HepG2 (cell line): ENCODE data around the gene HTRA2. TPM values are rescaled to one million over a fixed set of nuclear protein-coding genes. Genes with fewer than 3 reads are reported as not detected.

ENCODE experiments used
- ATF1 ChIP-seq: IDR thresholded peaks from 2 replicates; pipeline ENCODE4 v1.6.1; 2016; ENCODE audit warnings: mild to moderate bottlenecking, control low read depth
- BHLHE40 ChIP-seq: IDR thresholded peaks from 2 replicates; pipeline ENCODE4 v1.6.1; 2011; ENCODE audit warnings: low read length, improper control_type of control experiment
- CCDC6 ChIP-seq: sonication (generic); formaldehyde crosslinking; IDR thresholded peaks from 2 replicates; pipeline ENCODE4 v1.8.1; 2022; ENCODE audit warnings: mild to moderate bottlenecking, missing genetic modification reagents, moderate library complexity
- CEBPB ChIP-seq: IDR thresholded peaks from 2 replicates; pipeline ENCODE4 v1.6.1; 2011; ENCODE audit warnings: low read depth, low read length, improper control_type of control experiment, borderline replicate concordance
- CENPX ChIP-seq: sonication (generic); formaldehyde crosslinking; IDR thresholded peaks from 2 replicates; pipeline ENCODE4 v1.9.0; 2021; ENCODE audit warnings: mild to moderate bottlenecking, missing genetic modification reagents, moderate library complexity
- GATAD1 ChIP-seq: IDR thresholded peaks from 2 replicates; pipeline ENCODE4 v1.6.1; 2016; ENCODE audit warnings: missing genetic modification reagents, missing compliant biosample characterization
- HNRNPL ChIP-seq: fragments of 200-400 bp; formaldehyde crosslinking; IDR thresholded peaks from 2 replicates; pipeline ENCODE4 v1.6.1; 2017; ENCODE audit warnings: mild to moderate bottlenecking, low read depth, low read length
- KDM3A ChIP-seq: IDR thresholded peaks from 2 replicates; pipeline ENCODE4 v1.6.1; 2018; ENCODE audit warnings: low read depth, missing compliant biosample characterization
- NFE2L2 ChIP-seq: fragments of 150-350 bp; IDR thresholded peaks from 2 replicates; pipeline ENCODE4 v1.6.1; 2014; ENCODE audit warnings: low read length
- ONECUT2 ChIP-seq: sonication (generic); formaldehyde crosslinking; IDR thresholded peaks from 2 replicates; pipeline ENCODE4 v1.4.0; 2020; ENCODE audit warnings: missing genetic modification reagents
- PHF5A ChIP-seq: IDR thresholded peaks from one replicate; pipeline ENCODE4 v1.6.1; 2018; ENCODE audit warnings: low read depth, missing genetic modification reagents; ENCODE audit not compliant: unreplicated experiment
- RFXANK ChIP-seq: IDR thresholded peaks from 2 replicates; pipeline ENCODE4 v1.6.1; 2016
- SETDB1 ChIP-seq: sonication (generic); formaldehyde crosslinking; IDR thresholded peaks from 2 replicates; pipeline ENCODE4 v1.5.1; 2020; ENCODE audit warnings: missing genetic modification reagents, mild to moderate bottlenecking, borderline replicate concordance
- SOX5 ChIP-seq: IDR thresholded peaks from 2 replicates; pipeline ENCODE4 v1.6.1; 2016; ENCODE audit warnings: borderline replicate concordance
- SYNCRIP ChIP-seq: fragments of 200-400 bp; formaldehyde crosslinking; IDR thresholded peaks from 2 replicates; pipeline ENCODE4 v1.6.1; 2018; ENCODE audit warnings: mild to moderate bottlenecking, low read depth, low read length; ENCODE audit not compliant: insufficient read depth
- ZC3H13 ChIP-seq: sonication (generic); formaldehyde crosslinking; IDR thresholded peaks from 2 replicates; pipeline ENCODE4 v1.8.1; 2023; ENCODE audit warnings: mild to moderate bottlenecking, missing genetic modification reagents, moderate library complexity
- ZNF136 ChIP-seq: sonication (generic); formaldehyde crosslinking; IDR thresholded peaks from 2 replicates; pipeline ENCODE4 v1.8.1; 2022; ENCODE audit warnings: low read depth, mild to moderate bottlenecking, moderate library complexity, missing genetic modification reagents
- ZNF180 ChIP-seq: sonication (generic); formaldehyde crosslinking; IDR thresholded peaks from 2 replicates; pipeline ENCODE4 v1.4.0; 2020; ENCODE audit warnings: low read depth, missing genetic modification reagents, borderline replicate concordance
- ZNF546 ChIP-seq: sonication (generic); formaldehyde crosslinking; conservative IDR thresholded peaks from 2 replicates; pipeline ENCODE4 v1.8.1; 2023; ENCODE audit warnings: mild to moderate bottlenecking, missing genetic modification reagents
- ZNF709 ChIP-seq: sonication (generic); formaldehyde crosslinking; IDR thresholded peaks from 2 replicates; pipeline ENCODE4 v1.5.0; 2020; ENCODE audit warnings: mild to moderate bottlenecking, missing genetic modification reagents
- polyA plus RNA-seq, 8 experiments: library from polyadenylated mRNA; depleted of rRNA in 3 of 8; stranded (reverse) in 7 of 8; unstranded in 1 of 8; fragments of >200 nt; fragmentation: Illumina TruSeq in 4 of 8; extraction: Trizol in 4 of 8; gene quantifications; 2 replicates each; pipeline versions ENCODE4 v1.2.1 to v1.2.3, GENCODE V29; 2011 to 2016; ENCODE audit warnings: low read depth in 4 of 8, missing spikeins in 1 of 8, mixed read lengths in 1 of 8; ENCODE audit not compliant: insufficient read depth in 1 of 8
- total RNA-seq, 5 experiments: library from RNA; depleted of rRNA; stranded (reverse); fragments of >200 nt; fragmentation: Illumina TruSeq; extraction: Trizol; gene quantifications; 2 replicates each; pipeline ENCODE4 v1.2.3, GENCODE V29; 2016; ENCODE audit warnings: low read depth in 1 of 5
- TF ChIP-seq, protein P1 (sequence below): sonication (generic); formaldehyde crosslinking; IDR thresholded peaks from 2 replicates; pipeline ENCODE4 v1.5.0; 2020; ENCODE audit warnings: mild to moderate bottlenecking, missing genetic modification reagents, moderate library complexity
- TF ChIP-seq, protein P2 (sequence below): sonication (generic); formaldehyde crosslinking; conservative IDR thresholded peaks from 2 replicates; pipeline ENCODE4 v1.8.0; 2022; ENCODE audit warnings: missing genetic modification reagents
- TF ChIP-seq, protein P3 (sequence below): conservative IDR thresholded peaks from 2 replicates; pipeline ENCODE4 v1.6.1; 2018; ENCODE audit warnings: missing genetic modification reagents
- TF ChIP-seq, protein P4 (sequence below): sonication (generic); formaldehyde crosslinking; IDR thresholded peaks from 2 replicates; pipeline ENCODE4 v1.4.0; 2020; ENCODE audit warnings: mild to moderate bottlenecking, missing genetic modification reagents
- TF ChIP-seq, protein P5 (sequence below): sonication (generic); formaldehyde crosslinking; IDR thresholded peaks from 2 replicates; pipeline ENCODE4 v1.5.0; 2020; ENCODE audit warnings: mild to moderate bottlenecking, low read depth, missing genetic modification reagents, borderline replicate concordance

The HTRA2 gene
- total and polyA plus RNA-seq, 2 of the 13 experiments (the other 11 are each of a cell fraction or from before 2014, with no cell fraction given) = 47.7 to 50.3 TPM

DNA sequence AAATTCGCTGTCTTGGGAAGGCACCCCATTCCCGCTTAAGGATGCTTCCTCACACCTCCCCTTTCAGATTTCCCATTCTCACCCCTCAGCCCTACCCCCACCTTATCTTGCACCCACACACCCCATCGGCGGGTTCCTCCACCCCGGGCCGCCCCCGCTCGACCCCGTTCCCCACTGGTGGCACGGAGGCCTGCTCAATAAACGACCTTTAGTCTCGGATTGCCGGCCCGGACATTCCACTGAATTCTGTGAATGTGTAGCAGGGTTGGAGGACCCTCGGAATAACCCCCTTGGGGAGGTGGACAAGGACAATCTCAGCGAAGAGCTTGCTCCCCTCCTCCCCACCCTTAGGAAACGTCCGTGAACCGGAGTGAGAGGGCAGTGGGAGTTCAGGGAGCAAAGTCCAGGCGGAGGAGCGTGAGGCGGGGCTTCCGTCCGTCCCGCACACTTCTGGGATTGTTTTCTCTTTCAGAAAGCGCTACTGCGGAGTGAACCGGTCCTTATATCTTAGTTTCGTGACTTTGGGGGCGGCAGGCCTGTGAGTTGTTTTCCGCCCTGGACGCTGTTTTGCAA is 27.5 kb upstream of the HTRA2 start (continued):
- TF ChIP-seq, protein P1, sequence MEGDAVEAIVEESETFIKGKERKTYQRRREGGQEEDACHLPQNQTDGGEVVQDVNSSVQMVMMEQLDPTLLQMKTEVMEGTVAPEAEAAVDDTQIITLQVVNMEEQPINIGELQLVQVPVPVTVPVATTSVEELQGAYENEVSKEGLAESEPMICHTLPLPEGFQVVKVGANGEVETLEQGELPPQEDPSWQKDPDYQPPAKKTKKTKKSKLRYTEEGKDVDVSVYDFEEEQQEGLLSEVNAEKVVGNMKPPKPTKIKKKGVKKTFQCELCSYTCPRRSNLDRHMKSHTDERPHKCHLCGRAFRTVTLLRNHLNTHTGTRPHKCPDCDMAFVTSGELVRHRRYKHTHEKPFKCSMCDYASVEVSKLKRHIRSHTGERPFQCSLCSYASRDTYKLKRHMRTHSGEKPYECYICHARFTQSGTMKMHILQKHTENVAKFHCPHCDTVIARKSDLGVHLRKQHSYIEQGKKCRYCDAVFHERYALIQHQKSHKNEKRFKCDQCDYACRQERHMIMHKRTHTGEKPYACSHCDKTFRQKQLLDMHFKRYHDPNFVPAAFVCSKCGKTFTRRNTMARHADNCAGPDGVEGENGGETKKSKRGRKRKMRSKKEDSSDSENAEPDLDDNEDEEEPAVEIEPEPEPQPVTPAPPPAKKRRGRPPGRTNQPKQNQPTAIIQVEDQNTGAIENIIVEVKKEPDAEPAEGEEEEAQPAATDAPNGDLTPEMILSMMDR (CRISPR knock-in tag) = no peak
- TF ChIP-seq NFE2L2 (no peak), BHLHE40 (no peak), SOX5 (peak; percentile 75; the same call in 1 of the 2 replicates), CEBPB (no peak), SETDB1 (CRISPR knock-in tag) (no peak), ZNF180 (CRISPR knock-in tag) (no peak), CENPX (CRISPR knock-in tag) (no peak), SYNCRIP (no peak), CCDC6 (CRISPR knock-in tag) (no peak), KDM3A (0 out of 2 replicates have a peak, but pooled peaks have one; percentile 14), ZNF709 (CRISPR knock-in tag) (no peak), ATF1 (CRISPR knock-in tag) (no peak), ONECUT2 (no peak; the same call in 1 of the 2 replicates), RFXANK (peak; percentile 20; the same call in 1 of the 2 replicates), HNRNPL (no peak), GATAD1 (CRISPR knock-in tag) (peak; percentile 77), ZNF136 (CRISPR knock-in tag) (no peak), ZNF546 (CRISPR knock-in tag) (no peak), ZC3H13 (CRISPR knock-in tag) (peak; percentile 81; the same call in 1 of the 2 replicates), PHF5A (peak; percentile 83)
- TF ChIP-seq, protein P2, sequence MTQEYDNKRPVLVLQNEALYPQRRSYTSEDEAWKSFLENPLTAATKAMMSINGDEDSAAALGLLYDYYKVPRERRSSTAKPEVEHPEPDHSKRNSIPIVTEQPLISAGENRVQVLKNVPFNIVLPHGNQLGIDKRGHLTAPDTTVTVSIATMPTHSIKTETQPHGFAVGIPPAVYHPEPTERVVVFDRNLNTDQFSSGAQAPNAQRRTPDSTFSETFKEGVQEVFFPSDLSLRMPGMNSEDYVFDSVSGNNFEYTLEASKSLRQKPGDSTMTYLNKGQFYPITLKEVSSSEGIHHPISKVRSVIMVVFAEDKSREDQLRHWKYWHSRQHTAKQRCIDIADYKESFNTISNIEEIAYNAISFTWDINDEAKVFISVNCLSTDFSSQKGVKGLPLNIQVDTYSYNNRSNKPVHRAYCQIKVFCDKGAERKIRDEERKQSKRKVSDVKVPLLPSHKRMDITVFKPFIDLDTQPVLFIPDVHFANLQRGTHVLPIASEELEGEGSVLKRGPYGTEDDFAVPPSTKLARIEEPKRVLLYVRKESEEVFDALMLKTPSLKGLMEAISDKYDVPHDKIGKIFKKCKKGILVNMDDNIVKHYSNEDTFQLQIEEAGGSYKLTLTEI (CRISPR knock-in tag) = no peak
- TF ChIP-seq, protein P3, sequence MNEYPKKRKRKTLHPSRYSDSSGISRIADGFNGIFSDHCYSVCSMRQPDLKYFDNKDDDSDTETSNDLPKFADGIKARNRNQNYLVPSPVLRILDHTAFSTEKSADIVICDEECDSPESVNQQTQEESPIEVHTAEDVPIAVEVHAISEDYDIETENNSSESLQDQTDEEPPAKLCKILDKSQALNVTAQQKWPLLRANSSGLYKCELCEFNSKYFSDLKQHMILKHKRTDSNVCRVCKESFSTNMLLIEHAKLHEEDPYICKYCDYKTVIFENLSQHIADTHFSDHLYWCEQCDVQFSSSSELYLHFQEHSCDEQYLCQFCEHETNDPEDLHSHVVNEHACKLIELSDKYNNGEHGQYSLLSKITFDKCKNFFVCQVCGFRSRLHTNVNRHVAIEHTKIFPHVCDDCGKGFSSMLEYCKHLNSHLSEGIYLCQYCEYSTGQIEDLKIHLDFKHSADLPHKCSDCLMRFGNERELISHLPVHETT = peak; percentile 64; the same call in 1 of the 2 replicates
- TF ChIP-seq, protein P4, sequence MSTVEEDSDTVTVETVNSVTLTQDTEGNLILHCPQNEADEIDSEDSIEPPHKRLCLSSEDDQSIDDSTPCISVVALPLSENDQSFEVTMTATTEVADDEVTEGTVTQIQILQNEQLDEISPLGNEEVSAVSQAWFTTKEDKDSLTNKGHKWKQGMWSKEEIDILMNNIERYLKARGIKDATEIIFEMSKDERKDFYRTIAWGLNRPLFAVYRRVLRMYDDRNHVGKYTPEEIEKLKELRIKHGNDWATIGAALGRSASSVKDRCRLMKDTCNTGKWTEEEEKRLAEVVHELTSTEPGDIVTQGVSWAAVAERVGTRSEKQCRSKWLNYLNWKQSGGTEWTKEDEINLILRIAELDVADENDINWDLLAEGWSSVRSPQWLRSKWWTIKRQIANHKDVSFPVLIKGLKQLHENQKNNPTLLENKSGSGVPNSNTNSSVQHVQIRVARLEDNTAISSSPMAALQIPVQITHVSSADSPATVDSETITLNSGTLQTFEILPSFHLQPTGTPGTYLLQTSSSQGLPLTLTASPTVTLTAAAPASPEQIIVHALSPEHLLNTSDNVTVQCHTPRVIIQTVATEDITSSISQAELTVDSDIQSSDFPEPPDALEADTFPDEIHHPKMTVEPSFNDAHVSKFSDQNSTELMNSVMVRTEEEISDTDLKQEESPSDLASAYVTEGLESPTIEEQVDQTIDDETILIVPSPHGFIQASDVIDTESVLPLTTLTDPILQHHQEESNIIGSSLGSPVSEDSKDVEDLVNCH = no peak
- TF ChIP-seq, protein P5, sequence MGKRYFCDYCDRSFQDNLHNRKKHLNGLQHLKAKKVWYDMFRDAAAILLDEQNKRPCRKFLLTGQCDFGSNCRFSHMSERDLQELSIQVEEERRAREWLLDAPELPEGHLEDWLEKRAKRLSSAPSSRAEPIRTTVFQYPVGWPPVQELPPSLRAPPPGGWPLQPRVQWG = no peak
